K562 (cell line): ENCODE results near the gene ERP27. TPM values are rescaled to one million over a fixed set of nuclear protein-coding genes. Genes with fewer than 3 reads are reported as not detected.

Experiments
- ATAC-seq: fragments of 200-7000 bp; cut with Tn5 transposase; 3 replicates; pipeline ENCODE4 v1.9.1; 2020; ENCODE audit warnings: moderate library complexity
- BruUV-seq: library from RNA; stranded (reverse); fragments of 400-500 nt; replicated peaks from 2 replicates; lab custom pipeline; 2021; lab: Mats Ljungman, UMichigan
- CTCF ChIA-PET: fragments of 300-600 bp; formaldehyde crosslinking; extraction: SDS; loops from one replicate; lab custom pipeline; 2021; ENCODE audit warnings: low intra/inter-chr PET ratio; lab: Yijun Ruan, JAX
- POLR2A ChIA-PET: fragments of 300-600, 350-650 bp; sonication (Branson Sonifier 250); formaldehyde crosslinking; extraction: SDS; loops from one replicate; lab custom pipeline; 2021; ENCODE audit warnings: antibody characterized with exemption, inconsistent platforms; lab: Yijun Ruan, JAX
- DNase-seq, 4 experiments: peaks; one replicate each; pipeline versions ENCODE4 v3.0.0 to v3.0.0-alpha.2; 2011 to 2018; ENCODE audit warnings: low spot score in 3 of 4, mixed read lengths in 3 of 4; ENCODE audit errors: extremely low read depth in 1 of 4
- FAIRE-seq: peaks from 2 replicates; lab custom pipeline; 2011; peaks lifted over from hg19 to GRCh38; lab: Jason Lieb, UNC
- H2AFZ ChIP-seq: 2 replicates; pipeline ENCODE4 v1.6.0; 2011; ENCODE audit warnings: low read depth, low read length, control low read depth, inconsistent platforms
- H3K27ac ChIP-seq: fragments of 200-600 bp; 3 replicates; pipeline ENCODE4 v1.8.0; 2011; ENCODE audit warnings: low read depth, mild to moderate bottlenecking, control low read depth, inconsistent platforms, low read length, moderate library complexity, mixed read lengths; ENCODE audit errors: extremely low read depth
- H3K27me3 ChIP-seq, 2 experiments: fragments of 300-600 bp in 1 of 2; 2 replicates in 1 of 2; 3 replicates in 1 of 2; pipeline versions ENCODE4 v1.6.0 to v1.8.0; 2011; ENCODE audit warnings: inconsistent platforms in 2 of 2, low read length in 2 of 2, mild to moderate bottlenecking in 1 of 2, mixed read lengths in 1 of 2, moderate library complexity in 1 of 2; ENCODE audit not compliant: control insufficient read depth in 2 of 2, insufficient read depth in 2 of 2
- H3K36me3 ChIP-seq: fragments of 300-600 bp; 3 replicates; pipeline ENCODE4 v1.8.0; 2011; ENCODE audit warnings: mild to moderate bottlenecking, low read length, inconsistent platforms; ENCODE audit not compliant: control insufficient read depth, insufficient read depth
- H3K4me1 ChIP-seq, 2 experiments: fragments of 200-600 bp in 1 of 2; replicated peaks in 1 of 2; 2 replicates in 1 of 2; 3 replicates in 1 of 2; pipeline versions ENCODE4 v1.5.1 to v1.8.0; 2011; ENCODE audit warnings: inconsistent platforms in 2 of 2, low read length in 2 of 2, mild to moderate bottlenecking in 1 of 2, mixed read lengths in 1 of 2, moderate library complexity in 1 of 2; ENCODE audit not compliant: control insufficient read depth in 2 of 2, insufficient read depth in 2 of 2
- H3K4me2 ChIP-seq: 2 replicates; pipeline ENCODE4 v1.6.1; 2011; ENCODE audit warnings: low read length, control low read depth, inconsistent platforms, mixed read lengths; ENCODE audit not compliant: insufficient read depth
- H3K4me3 ChIP-seq: fragments of 200-600 bp; sonication (generic), shearing (Covaris generic); 2 replicates; pipeline ENCODE4 v1.5.1; 2016; ENCODE audit warnings: control low read depth, inconsistent platforms
- H3K79me2 ChIP-seq: fragments of 200-600 bp; 3 replicates; pipeline ENCODE4 v1.8.0; 2011; ENCODE audit warnings: low read length, inconsistent platforms; ENCODE audit not compliant: control insufficient read depth, insufficient read depth
- H3K9ac ChIP-seq, 2 experiments: 2 replicates each; pipeline versions ENCODE4 v1.6.0 to v1.6.1; 2011; ENCODE audit warnings: low read depth in 2 of 2, low read length in 2 of 2, control low read depth in 1 of 2, inconsistent platforms in 1 of 2, mild to moderate bottlenecking in 1 of 2, mixed read lengths in 1 of 2; ENCODE audit not compliant: insufficient read depth in 1 of 2
- H3K9me1 ChIP-seq: one replicate; pipeline ENCODE4 v1.6.0; 2011; ENCODE audit warnings: inconsistent platforms, mild to moderate bottlenecking, low read length, moderate library complexity; ENCODE audit not compliant: control insufficient read depth, insufficient read depth
- H3K9me3 ChIP-seq: replicated peaks from 2 replicates; pipeline ENCODE4 v1.5.1; 2011; ENCODE audit warnings: low read depth, low read length, inconsistent platforms; ENCODE audit not compliant: control insufficient read depth, insufficient read depth
- H4K20me1 ChIP-seq: replicated peaks from 2 replicates; pipeline ENCODE4 v1.6.1; 2011; ENCODE audit warnings: low read length, inconsistent platforms, mixed read lengths; ENCODE audit not compliant: control insufficient read depth, insufficient read depth
- FOS ChIP-seq: IDR thresholded peaks from 3 replicates; pipeline ENCODE4 v1.6.1; 2011; ENCODE audit not compliant: insufficient read length; ENCODE audit errors: extremely low read depth
- TAF7 ChIP-seq: fragments of 450-650 bp; IDR thresholded peaks from 2 replicates; pipeline ENCODE4 v1.6.1; 2016; ENCODE audit warnings: missing genetic modification characterization, missing compliant biosample characterization
- TEAD1 ChIP-seq, 2 experiments: fragments of 450-650 bp in 1 of 2; sonication (generic) in 1 of 2; formaldehyde crosslinking; IDR thresholded peaks; 2 replicates each; pipeline versions ENCODE4 v1.4.0 to v1.8.0; 2020 to 2022; ENCODE audit warnings: mild to moderate bottlenecking in 2 of 2, missing genetic modification reagents in 1 of 2
- ZBTB49 ChIP-seq: sonication (generic); formaldehyde crosslinking; IDR thresholded peaks from 2 replicates; pipeline ENCODE4 v1.8.0; 2022; ENCODE audit warnings: missing genetic modification reagents, mild to moderate bottlenecking, borderline replicate concordance
- ZNF79 ChIP-seq: fragments of 250-450 bp; sonication (Bioruptor Pico); IDR thresholded peaks from 2 replicates; pipeline ENCODE4 v1.4.0; 2020; ENCODE audit warnings: low read depth, mild to moderate bottlenecking, moderate library complexity
- WGBS: fragments of 100-300 bp; shearing (Covaris generic); methylation state at CpG from one replicate; pipeline ENCODE4 v1.1.6; 2016; ENCODE audit warnings: low coverage, mixed read lengths; ENCODE audit not compliant: insufficient coverage; ENCODE audit errors: missing lambda C conversion rate; 5-methylcytosine and 5-hydroxymethylcytosine counted together
- in situ Hi-C: fragments of 300-500 bp; cut with MboI; formaldehyde crosslinking; loops from 4 replicates; pipeline ENCODE4 v1.15.0; 2018; ENCODE audit warnings: inconsistent platforms, mixed read lengths
- intact Hi-C: fragments of 100-400 bp; cut with micrococcal nuclease; formaldehyde crosslinking; loops from 2 replicates; pipeline ENCODE4 v1.14.2; 2022
- polyA plus RNA-seq, 8 experiments: library from polyadenylated mRNA; depleted of rRNA in 4 of 8; stranded (reverse) in 5 of 8; unstranded in 3 of 8; fragments of >200 nt; fragmentation: Nextera tagmentation in 2 of 8; fragmentation: Illumina TruSeq in 1 of 8; extraction: Ambion mirVana in 2 of 8; extraction: Trizol in 1 of 8; gene quantifications; 2 replicates each; pipeline versions ENCODE4 v1.2.1 to v1.2.3, GENCODE V29; 2011 to 2014; ENCODE audit warnings: inconsistent platforms in 1 of 8, missing spikeins in 1 of 8
- total RNA-seq, 7 experiments: library from RNA; depleted of rRNA in 6 of 7; stranded (reverse); fragments of >200 nt in 6 of 7; fragmentation: Illumina TruSeq in 2 of 7; extraction: Trizol in 2 of 7; gene quantifications; 2 replicates each; pipeline versions ENCODE4 v1.2.1 to v1.2.3, GENCODE V29; 2011 to 2021; ENCODE audit warnings: low replicate concordance in 1 of 7

Gene ERP27
- total and polyA plus RNA-seq, 9 of the 15 experiments (the other 6 are each of a cell fraction or from before 2014, with no cell fraction given): 0.07 to 0.27 (median 0.11) TPM; not detected in 6

- FAIRE-seq: no peak
Observed at GRCh38 chr12:14962797-14963196, 24.5 kb upstream of the ERP27 start.

More at GRCh38 chr12:14962797-14963196, 24.5 kb upstream of the ERP27 start:
- Histone ChIP-seq H3K4me1 (no peaks in the 10 kb centered on the region; a peak in 2 of 5 replicates), H3K4me2 (no peak overlapping the region), H3K4me3 (no peak overlapping the region), H3K27me3 (no peaks in the 10 kb centered on the region), H3K27ac (peak overlapping the region; percentile 86; the same call in 1 of the 3 replicates), H4K20me1 (no peaks in the 10 kb centered on the region), H3K9me1 (no peaks in the 10 kb centered on the region), H3K36me3 (no peaks in the 10 kb centered on the region), H3K79me2 (no peaks in the 10 kb centered on the region), H2AFZ (peak overlapping the region; percentile 88), H3K9ac (0 out of 4 replicates have a peak overlapping the region, but pooled peaks of 1 of the 2 experiments have one; percentile 65), H3K9me3 (no peaks in the 10 kb centered on the region)
- ChIA-PET CTCF (no interaction called here), POLR2A (no interaction called here)
- WGBS: 46% methylated on average over 3 of the region's 3 CpGs
- no peak for ATAC-seq
- no TSS peak for BruUV-seq
- intact Hi-C loops: no loop called here
- no peak for TF ChIP-seq ZNF79 (CRISPR knock-in tag)
- TF ChIP-seq TEAD1 (CRISPR knock-in tag; IDR thresholded peaks at IDR 0.05): no peak
- TF ChIP-seq TAF7 (tag): no peak
- TF ChIP-seq FOS: no peak
- no peak for TF ChIP-seq ZBTB49 (CRISPR knock-in tag)
- no peak for DNase-seq
- in situ Hi-C loops: loop anchor here (25.0 kb wide), 1 partner anchor 750 kb away; no protein-coding TSS in a partner anchor
